GM19395 (cell line): ENCODE measurements around the gene CD151.

Source experiments
- ATAC-seq: cut with Tn5 transposase; IDR thresholded peaks from one replicate; pipeline ENCODE4 v1.9.1; 2021; ENCODE audit warnings: mild to moderate bottlenecking, moderate library complexity; ENCODE audit not compliant: unreplicated experiment

CD151 gene

GRCh38 chr11:827897-828192 lies 4.9 kb upstream of the CD151 start, which contains the start of gene CRACR2B:
TSS of gene CRACR2B (plus strand) at chr11:827919. CDS start at chr11:828608, 689 bp downstream.
- peak; percentile 27 for ATAC-seq

- ATAC-seq: no peak
Observed at GRCh38 chr11:828506-829175, 4.1 kb upstream of the CD151 start.

GRCh38 chr11:829176-829846 lies 3.4 kb upstream of the CD151 start:
- no peak for ATAC-seq

DNA sequence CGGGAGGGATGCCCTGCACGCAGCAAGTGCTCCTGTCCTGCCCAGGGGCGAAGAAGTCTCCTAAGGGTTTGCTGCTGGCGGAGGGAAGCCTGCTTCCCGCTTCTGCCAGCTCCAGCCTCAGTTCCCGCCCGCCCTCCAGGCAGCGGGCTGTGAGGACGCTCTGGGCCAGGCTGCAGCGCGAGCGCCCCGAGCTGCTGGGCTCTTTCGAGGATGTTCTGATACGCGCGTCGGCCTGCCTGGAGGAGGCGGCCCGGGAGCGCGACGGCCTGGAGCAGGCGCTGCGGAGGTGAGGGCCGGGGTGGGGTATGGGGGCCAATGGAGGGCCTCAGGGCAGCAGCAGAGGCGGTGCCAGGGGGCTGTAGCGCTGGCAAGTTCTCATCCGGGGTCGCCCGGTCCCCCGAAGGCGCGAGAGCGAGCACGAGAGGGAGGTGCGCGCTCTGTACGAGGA lies 2.9 kb upstream of the CD151 start:
- no peak for ATAC-seq

GRCh38 chr11:830295-831117 lies 2.2 kb upstream of the CD151 start:
- ATAC-seq: no peak

GRCh38 chr11:831118-831864 lies 1.5 kb upstream of the CD151 start:
- no peak for ATAC-seq

DNA sequence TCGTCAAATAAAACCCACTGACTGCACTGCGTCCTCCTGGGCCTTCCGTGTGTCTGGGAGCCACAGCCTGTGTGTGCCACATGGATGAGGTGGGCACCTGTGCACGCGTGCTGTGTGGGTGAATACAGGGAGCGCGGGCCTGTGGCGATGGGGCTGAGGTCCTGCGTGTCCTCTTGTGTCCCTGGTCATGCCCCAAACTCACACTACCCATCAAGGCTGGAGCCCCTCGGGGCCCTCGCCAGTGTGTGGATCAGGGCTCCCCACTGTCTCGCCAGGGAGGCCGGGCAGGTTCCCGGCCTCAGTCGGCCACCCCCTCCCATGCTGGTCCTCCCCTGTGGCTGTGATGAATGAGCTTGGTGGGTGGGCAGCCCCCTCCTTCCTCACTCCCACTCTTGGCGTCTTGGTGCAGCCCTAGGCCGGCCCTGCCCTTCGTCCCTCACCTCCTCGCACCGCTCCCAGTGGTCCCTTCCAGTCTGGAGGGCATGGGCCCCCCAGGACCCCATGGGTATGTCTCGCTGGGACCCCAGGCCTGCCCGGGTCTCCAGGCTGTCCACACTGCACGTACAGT lies 707 bp upstream of the CD151 start:
- ATAC-seq: no peak

GRCh38 chr11:833114-833791 lies 501 bp downstream of the CD151 start:
- ATAC-seq: peak; percentile 21

- ATAC-seq: no peak
Observed at GRCh38 chr11:833849-834311, 1.1 kb downstream of the CD151 start.

DNA sequence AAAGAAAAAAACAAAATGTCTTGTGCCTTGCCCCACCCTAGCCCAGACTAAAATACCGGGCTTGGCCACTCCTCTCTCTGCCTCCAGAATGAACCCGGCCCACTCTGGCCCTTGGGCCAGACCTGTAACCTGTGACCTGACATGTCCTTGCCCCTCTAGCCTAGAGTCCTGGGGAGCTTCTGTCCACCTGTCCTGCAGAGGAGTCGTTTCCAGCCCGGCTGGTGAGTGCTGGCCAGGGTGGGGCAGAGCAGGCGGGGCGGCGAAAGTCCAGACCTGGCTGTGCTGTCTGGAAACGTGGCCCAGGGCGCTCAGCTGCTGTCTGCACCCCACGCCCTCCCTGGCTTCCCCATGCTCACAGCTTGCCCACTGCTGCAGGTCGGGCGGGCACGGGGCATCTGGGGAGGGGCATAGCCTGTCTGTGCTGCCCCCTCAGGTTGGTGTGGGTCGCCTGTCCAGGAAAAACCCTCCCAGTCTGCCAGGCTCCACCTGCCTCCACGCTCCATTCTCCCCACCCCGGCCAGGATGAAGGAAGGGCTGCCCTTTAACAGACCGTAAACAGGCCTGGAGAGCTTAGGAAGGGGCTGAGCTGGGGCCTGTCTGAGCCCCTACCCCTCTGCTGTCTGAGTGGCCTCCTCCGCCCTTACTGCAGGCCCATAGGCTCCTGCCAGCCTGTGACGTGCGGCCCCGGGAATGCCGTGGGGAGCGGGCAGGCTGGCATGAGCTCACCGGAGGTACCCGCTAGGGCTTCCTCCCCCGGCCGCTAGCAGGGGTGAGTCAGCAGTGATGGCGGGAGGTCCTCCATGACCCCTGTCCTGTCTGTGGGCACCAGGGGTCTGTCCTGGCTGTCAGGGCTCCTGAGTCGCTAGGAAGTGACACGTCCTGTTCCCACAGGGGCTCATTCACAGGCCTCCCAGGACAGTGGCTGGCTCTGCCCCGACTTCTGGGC lies 1.9 kb downstream of the CD151 start:
- ATAC-seq: no peak

DNA sequence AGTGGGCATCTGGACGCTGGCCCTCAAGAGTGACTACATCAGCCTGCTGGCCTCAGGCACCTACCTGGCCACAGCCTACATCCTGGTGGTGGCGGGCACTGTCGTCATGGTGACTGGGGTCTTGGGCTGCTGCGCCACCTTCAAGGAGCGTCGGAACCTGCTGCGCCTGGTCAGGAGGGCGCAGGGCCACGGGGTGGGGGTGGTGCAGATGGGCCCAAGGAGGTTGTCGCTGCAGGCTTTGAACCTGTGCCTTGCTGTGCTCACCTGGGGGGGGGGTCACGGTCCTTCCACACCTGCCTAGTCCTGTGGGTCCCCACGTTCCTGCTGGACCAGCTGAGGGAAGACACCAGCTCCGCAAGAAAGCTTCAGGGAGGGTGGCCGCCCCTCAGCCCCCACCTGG lies 3.5 kb downstream of the CD151 start:
- no peak for ATAC-seq

DNA sequence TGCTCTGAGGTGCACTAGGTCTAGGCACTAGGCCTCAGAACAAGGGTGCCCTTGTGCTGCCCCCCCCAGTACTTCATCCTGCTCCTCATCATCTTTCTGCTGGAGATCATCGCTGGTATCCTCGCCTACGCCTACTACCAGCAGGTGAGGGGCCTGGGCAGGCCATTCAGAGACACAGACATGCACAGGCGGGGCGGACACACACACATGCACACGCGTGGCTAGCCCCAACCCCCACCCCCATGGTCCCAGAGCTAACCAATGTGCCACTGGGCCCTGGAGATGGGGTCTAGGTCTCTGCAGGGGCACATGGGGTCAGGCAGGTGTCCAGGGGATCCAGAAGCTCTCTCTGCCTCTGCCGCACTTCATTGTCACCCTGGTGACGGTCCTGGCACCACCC lies 3.9 kb downstream of the CD151 start:
- ATAC-seq: no peak

- ATAC-seq: no peak
Observed at GRCh38 chr11:837189-837989, 4.6 kb downstream of the CD151 start.

DNA sequence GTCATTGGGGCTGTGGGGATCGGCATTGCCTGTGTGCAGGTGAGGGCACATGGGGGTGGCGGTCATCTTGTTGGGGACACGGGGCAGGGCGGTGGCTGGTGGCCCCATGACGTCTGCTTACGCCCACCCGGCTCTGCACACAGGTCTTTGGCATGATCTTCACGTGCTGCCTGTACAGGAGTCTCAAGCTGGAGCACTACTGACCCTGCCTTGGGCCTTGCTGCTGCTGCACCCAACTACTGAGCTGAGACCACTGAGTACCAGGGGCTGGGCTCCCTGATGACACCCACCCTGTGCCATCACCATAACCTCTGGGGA lies 5.2 kb downstream of the CD151 start:
- ATAC-seq: no peak

- no peak for ATAC-seq
Observed at GRCh38 chr11:838441-839279, 5.9 kb downstream of the CD151 start.

DNA sequence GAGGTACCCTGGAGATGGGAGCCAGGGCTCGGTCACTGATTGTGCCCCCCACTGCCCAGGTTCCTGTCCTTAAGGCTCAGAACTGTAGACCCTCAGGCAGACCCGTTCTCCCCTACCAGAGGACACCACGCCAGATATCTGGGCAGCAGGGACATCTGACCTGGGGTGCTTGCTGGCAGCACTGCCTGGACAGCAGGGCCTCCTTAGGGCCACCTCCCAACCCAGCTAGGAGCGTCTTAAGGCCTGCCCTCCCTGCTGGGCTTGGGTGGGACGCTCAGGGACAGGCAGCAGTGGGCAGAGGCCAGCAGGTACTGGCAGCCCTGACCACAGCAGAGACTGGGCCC lies 6.5 kb downstream of the CD151 start:
- ATAC-seq: no peak

DNA sequence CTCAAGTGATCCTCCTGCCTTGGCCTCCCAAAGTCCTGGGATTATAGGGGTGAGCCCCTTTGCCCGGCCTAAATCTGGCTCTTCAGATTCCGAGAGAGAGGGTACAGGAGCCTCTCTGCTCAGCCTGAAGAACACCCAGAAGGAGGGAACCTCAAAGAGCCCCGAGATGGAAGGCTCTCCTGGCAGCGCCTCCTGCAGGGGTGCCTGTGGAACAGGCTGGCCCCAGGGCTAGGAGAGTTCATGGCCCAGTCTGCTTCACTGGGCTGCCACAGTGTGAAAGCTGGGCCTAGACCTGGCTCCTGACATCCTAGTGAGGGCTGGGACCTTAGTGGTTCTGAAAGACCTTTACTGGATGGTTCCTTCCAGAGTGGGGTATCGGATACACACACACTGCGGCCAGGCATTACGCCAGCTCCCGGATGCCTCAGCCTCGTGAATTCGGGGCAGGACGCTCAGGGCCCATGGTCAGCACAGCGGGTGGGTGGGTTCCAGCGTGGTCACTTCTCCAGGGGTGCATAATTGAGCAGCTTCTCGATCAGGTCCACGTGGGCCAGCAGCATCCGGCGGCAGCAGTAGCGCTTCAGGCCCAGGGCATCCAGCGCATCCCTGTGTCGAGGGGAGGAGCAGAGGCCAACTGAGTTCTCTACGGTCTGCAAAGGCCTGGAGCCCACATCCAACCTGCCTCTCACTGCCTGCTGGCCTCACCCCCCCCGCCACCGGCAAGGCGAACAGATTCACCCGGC lies 7.3 kb downstream of the CD151 start:
- no peak for ATAC-seq
